CD4-positive, alpha-beta T cell treated with Interleukin-2 at 100 ng/mL for 4 hours (primary cell): Measurements from ENCODE around the gene ZNF816.
"Not testable (repeated sequence)": the region's sequence is repeated elsewhere in the genome, so short reads cannot be mapped to it uniquely, and the experiment has no call there.

Source experiments
- DNase-seq: peaks from one replicate; pipeline ENCODE4 v3.0.0-alpha.2; 2020; ENCODE audit warnings: low spot score

The ZNF816 gene

GRCh38 chr19:52962394-52963246 lies at the start of gene ZNF816:
Gene ZNF816, minus strand, starts transcription at chr19:52962881. Its CDS starts 6,792 bp downstream, at chr19:52956089.
- peak; percentile 98 for DNase-seq

DNA sequence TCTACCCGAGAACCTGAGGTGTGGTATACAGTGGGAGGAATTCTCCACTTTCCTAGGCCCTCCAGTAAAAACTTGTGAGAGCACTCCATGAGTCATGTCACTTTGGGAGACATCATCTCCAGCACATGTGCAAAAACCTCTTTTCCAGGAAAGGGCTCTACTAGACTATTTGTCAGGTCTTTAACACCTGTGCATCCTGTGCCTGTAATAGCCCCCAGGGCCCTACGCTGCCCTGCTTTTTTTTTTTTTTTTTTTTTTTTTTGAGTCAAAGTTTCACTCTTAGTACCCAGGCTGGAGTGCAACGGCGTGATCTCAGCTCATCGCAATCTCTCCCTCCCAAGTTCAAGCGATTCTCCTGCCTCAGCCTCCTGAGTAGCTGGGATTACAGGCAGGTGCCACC lies 49.3 kb upstream of the ZNF816 start:
- DNase-seq = no peak

- DNase-seq = no peak
These were observed 47.8 kb upstream of the ZNF816 start for GRCh38 chr19:53010494-53010893.

DNA sequence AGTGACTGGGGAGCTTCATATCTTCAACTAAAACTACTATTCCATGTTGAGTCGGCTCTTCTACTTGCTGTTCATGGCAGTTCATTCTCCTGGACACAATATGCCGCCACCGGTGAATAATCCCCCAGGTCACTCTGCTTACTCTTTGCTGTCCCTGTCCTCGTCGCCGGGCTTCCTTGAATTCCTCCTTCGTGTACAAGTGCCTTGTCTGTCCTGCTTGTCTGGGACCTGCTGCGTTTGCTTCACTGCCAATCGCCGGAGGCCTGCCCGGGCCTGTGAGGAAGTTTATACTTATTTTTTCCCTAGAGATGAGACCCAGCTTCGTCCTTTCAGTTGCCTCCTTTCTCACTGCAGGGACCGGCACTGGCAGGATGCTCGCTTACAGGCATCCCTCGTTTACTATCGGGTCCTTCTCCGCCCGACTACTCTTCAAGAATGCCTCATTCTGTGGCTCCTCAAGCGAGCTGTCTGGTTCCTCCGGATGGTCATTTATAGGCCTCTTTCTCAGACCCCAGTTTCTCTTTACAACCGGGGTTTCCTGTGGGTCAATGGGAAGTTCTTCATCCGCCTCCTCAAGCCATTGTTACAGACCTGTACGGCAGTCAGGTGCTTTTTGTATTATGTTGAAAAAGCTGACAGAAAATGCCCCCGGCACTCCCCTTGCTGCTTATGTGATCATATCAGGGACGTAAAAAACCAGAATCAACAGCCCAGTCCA lies 45.5 kb upstream of the ZNF816 start:
- DNase-seq = no peak

DNA sequence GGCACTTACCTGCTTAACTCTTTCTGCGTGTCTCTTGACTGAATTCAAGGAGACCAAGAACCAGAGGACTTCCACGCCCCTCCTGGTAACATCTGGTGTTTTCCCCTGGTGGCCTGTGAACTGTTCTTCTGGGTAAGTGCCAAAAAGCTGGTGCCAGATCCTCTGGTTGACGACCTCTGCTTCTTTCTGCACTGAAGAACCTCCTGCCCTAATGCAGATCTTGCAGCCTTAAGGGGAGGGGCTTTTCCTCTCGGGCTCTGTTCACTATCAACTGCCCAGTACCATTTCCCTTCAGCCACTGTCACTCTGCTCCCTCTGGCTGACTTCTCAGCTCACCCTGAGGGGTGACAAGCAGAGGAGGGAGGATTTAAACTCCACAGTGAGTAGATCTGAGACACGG lies 44.9 kb upstream of the ZNF816 start:
- DNase-seq = no peak

DNA sequence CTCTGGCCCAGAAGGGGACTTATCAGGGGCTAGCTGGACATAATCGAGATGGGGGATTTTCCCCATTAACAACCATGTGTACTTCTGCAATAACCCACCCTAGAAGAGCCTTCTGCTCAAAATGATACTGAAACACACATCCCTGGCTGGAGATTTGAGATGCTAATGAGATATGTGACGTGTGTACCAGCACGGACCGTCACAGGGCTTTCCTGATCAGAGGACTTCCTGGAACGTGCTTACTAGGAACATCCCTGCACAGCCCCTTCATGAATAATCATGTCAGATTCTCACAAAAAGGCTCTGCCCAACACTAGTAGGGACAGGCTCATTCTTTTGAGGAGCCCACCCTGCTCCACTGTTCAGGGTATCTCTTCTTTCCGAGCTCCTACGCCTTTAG lies 44.5 kb upstream of the ZNF816 start:
- DNase-seq = no peak

GRCh38 chr19:53004242-53004641 lies 41.6 kb upstream of the ZNF816 start:
- no peak for DNase-seq

DNA sequence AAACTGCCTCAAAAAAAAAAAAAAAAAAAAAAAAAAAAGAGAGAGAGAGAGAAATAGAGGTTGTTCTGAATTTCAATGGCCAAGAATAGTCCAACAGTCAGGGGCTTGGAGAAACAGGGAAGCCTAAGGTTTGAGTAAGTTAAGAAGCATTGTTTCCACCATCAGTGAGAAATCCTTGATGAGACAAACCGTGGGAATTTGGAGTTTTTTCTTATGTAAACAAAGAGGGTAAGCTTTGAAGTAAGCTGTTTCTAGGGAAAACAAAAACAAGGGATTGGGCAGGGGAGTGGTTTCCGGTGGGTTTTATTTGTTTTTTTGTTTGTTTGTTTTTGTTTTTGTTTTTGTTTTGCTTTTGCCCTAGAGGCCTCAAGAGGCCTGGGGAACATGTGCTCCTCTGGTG lies 39.8 kb upstream of the ZNF816 start:
- no peak for DNase-seq

DNA sequence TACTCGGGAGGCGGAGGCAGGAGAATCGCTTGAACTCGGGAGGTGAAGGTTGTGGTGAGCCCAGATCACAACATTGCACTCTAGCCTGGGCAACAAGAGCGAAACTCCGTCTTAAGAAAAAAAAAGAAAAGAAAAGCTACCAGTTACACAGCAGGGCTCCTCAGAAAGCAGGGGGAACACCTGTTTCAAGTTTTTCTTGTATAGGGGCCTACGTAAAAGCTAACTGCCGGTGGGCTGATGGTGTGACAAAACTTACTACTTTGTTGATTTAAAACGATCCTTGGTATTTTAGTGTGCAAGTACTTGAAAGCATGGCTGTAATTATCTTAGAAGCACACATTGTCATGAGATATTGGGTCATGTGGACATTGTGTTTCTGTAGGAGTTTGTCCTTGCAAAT lies 35.3 kb upstream of the ZNF816 start:
- no peak for DNase-seq

DNA sequence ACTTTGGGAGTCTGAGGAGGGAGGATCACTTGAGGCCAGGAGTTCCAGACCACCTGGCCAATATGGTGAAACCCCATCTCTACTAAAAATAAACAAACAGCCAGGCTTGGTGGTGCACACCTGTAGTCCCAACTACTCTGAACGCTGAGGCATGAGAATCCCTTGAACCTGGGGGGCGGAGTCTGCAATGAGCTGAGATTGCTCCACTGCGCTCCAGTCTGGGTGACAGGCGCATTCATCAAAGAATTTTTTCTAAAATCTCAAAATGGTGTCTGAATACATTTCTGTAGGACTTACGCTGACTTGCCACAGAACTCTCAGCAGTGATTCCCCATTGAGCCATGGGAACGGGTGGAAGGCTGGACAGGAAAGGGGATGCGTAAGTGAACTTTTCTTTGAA lies 33.0 kb upstream of the ZNF816 start:
- no peak for DNase-seq

DNA sequence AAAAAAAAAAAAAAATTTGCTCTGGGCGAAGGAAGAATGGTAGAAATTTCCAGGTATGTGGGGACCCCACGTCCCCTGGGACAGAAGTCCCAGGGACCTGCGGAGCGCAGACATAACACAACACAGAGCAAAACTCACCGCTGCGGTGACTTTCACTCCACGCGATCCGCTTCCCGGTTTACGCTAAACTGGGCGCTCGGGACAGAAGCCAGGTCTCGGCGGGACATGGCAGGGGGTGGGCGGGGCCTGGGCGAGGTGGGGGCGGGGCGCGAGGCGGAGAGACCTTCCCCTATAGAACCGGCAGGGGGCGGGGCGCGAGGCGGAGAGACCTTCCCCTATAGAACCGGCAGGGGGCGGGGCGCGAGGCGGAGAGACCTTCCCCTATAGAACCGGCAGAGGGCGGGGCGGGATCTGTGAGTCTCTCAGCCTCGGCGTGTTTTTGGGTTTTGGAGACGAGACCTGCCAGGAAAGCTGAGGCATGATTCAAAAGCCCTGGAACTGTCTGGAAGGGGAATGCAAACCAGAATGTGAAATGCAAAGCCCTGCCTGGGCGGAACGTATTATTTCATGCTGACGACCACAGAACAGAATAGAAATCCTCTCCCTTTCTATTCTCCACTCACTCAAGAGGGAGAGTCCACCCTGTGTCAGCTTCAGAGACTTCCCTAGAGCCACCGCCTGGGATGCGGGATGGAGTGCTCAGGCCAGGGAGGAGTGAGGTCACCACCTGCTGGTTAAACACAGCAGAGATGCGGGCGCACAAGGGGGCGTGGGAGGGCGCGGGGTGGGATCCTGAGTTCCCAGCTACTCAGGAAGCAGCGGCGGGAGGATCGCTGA lies 30.9 kb upstream of the ZNF816 start:
- peak; percentile 81 for DNase-seq

- no peak for DNase-seq
These were observed 29.7 kb upstream of the ZNF816 start for GRCh38 chr19:52992109-52993004.

DNA sequence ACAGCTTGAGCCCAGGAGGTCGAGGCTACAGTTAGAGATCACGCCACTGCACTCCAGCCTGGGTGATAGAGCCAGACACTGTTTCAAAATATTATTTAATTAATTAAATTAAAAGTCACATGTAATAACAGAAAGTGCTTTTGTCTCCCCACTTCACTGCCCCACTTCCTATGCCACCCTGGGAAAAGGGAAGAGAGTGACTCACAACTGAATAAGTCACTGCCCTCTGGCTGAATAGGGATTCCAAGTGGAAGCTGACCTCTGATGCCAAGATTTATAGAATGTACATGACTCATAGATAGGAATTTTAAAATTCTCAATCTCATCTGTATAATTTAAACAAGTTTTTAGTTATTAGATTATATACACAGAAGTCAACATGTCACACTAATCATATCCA lies 28.8 kb upstream of the ZNF816 start:
- no peak for DNase-seq

GRCh38 chr19:52990759-52991418 lies 28.2 kb upstream of the ZNF816 start:
- no peak for DNase-seq

- no peak for DNase-seq
These were observed 25.8 kb upstream of the ZNF816 start for GRCh38 chr19:52988506-52988905.

- DNase-seq = no peak
These were observed 24.5 kb upstream of the ZNF816 start for GRCh38 chr19:52987221-52987620.

DNA sequence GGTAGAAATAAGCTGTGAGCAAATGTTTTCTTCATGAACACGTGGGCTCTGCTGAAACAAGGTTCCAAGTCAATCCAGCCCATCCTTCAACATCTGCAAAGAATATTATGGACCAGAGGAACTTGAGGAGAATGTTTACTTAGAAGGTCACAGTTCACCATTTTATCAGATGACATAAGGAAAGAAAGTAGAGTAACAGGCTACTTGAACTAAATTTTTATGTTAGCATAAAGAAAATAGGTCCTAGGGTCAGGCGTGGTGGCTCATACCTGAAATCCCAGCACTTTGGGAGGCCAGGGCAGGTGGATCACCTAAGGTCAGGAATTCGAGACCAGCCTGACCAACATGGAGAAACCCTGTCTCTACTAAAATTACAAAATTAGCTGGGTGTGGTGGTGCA lies 20.5 kb upstream of the ZNF816 start:
- not testable (repeated sequence) for DNase-seq

DNA sequence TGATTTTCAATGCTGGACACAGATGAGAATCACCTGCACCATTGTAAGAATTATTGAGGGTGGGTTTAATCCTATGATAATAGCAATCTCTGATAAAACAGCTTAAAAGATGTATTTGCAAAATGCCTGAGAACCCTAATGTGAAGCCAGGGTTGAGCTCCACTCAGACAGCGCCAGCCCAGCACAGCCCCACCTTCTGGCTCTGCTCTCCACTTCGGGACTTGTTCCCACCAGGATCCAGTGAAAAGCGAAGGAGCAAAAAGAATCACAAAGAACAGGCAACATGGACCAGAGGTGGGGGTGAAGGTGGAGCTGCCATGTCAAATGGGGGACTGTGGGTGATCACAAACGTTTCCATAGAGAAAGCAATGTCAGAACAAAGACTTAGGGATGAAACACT lies 18.6 kb upstream of the ZNF816 start:
- DNase-seq = no peak

- DNase-seq = no peak
These were observed 5.1 kb upstream of the ZNF816 start for GRCh38 chr19:52967772-52968171.

DNA sequence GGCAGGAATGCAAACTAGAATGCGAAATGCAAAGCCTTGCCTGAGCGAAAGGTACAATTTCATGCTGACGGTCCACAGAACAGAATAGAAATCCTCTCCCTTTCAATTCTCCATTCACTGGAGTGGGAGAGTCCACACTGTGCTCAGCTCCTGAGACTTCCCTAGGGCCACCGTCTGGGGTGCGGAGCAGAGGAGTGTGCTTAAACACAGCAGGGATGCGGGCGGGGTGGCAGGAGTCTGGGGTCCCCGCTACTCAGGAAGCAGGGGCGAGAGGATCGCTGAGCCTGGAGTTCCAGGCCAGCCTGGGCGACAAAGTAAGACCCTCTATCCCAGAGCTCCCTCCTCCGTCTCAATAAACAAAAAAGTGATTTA lies 552 bp upstream of the ZNF816 start:
- no peak for DNase-seq

- DNase-seq = no peak
These were observed 700 bp downstream of the ZNF816 start for GRCh38 chr19:52961981-52962380.
